Endometrial microvascular endothelial cells (primary cell): ENCODE results near the gene SLC26A4. TPM values are rescaled to one million over a fixed set of nuclear protein-coding genes. Genes with fewer than 3 reads are reported as not detected.

Experiments
- in situ Hi-C: cut with HindIII; loops from 2 replicates; pipeline ENCODE4 v1.10.0; 2017; ENCODE audit warnings: low sequenced_read_pairs, low pct_unique_long_range_greater_than_20kb; ENCODE audit errors: inconsistent ontology term
- total RNA-seq: library from RNA; depleted of rRNA; stranded (reverse); fragments of >200 nt; gene quantifications from one replicate; pipeline ENCODE4 v1.2.3, GENCODE V29; 2015; ENCODE audit errors: inconsistent ontology term

The SLC26A4 gene
- total RNA-seq, 1 donor from 2014 or later, result 0.09 TPM

GRCh38 chr7:107644309-107644974 lies 16.2 kb upstream of the SLC26A4 start:
- in situ Hi-C loops, result no loop called here

GRCh38 chr7:107652642-107653041 lies 8.0 kb upstream of the SLC26A4 start:
- in situ Hi-C loops, result no loop called here

GRCh38 chr7:107658467-107658866 lies 2.2 kb upstream of the SLC26A4 start:
- in situ Hi-C loops, result no loop called here

- in situ Hi-C loops, result no loop called here
Measured at GRCh38 chr7:107659666-107660065, 962 bp upstream of the SLC26A4 start.

- in situ Hi-C loops, result no loop called here
Measured at GRCh38 chr7:107661081-107661864, 645 bp downstream of the SLC26A4 start.

- in situ Hi-C loops, result no loop called here
Measured at GRCh38 chr7:107661865-107662379, 1.3 kb downstream of the SLC26A4 start.

- in situ Hi-C loops, result no loop called here
Measured at GRCh38 chr7:107663196-107663595, 2.6 kb downstream of the SLC26A4 start.

GRCh38 chr7:107666790-107667189 lies 6.2 kb downstream of the SLC26A4 start:
- in situ Hi-C loops, result no loop called here

GRCh38 chr7:107667341-107667740 lies 6.7 kb downstream of the SLC26A4 start:
- in situ Hi-C loops, result no loop called here

- in situ Hi-C loops, result no loop called here
Measured at GRCh38 chr7:107668296-107668695, 7.7 kb downstream of the SLC26A4 start.

- in situ Hi-C loops, result no loop called here
Measured at GRCh38 chr7:107672183-107672582, 11.6 kb downstream of the SLC26A4 start.

- in situ Hi-C loops, result no loop called here
Measured at GRCh38 chr7:107676249-107676648, 15.6 kb downstream of the SLC26A4 start.

- in situ Hi-C loops, result no loop called here
Measured at GRCh38 chr7:107678110-107678753, 17.6 kb downstream of the SLC26A4 start.

GRCh38 chr7:107680478-107680877 lies 19.9 kb downstream of the SLC26A4 start:
- in situ Hi-C loops, result no loop called here

- in situ Hi-C loops, result no loop called here
Measured at GRCh38 chr7:107682886-107683285, 22.3 kb downstream of the SLC26A4 start.

GRCh38 chr7:107684287-107684686 lies 23.7 kb downstream of the SLC26A4 start:
- in situ Hi-C loops, result no loop called here

- in situ Hi-C loops, result no loop called here
Measured at GRCh38 chr7:107684947-107685463, 24.4 kb downstream of the SLC26A4 start.

- in situ Hi-C loops, result no loop called here
Measured at GRCh38 chr7:107686816-107687387, 26.3 kb downstream of the SLC26A4 start.

- in situ Hi-C loops, result no loop called here
Measured at GRCh38 chr7:107687656-107688055, 27.0 kb downstream of the SLC26A4 start.
